H9 (cell line): ENCODE data around the gene CDK8. TPM values are rescaled to one million over a fixed set of nuclear protein-coding genes. Genes with fewer than 3 reads are reported as not detected.

ENCODE experiments used
- DNase-seq: peaks from one replicate; pipeline ENCODE4 v3.0.0-alpha.2; 2017
- H2AFZ ChIP-seq: one replicate; pipeline ENCODE4 v1.6.1; 2013; ENCODE audit warnings: mild to moderate bottlenecking, low read length, control low read depth, moderate library complexity
- H2AK5ac ChIP-seq: 2 replicates; pipeline ENCODE4 v1.6.1; 2013; ENCODE audit warnings: low read length, control low read depth, mixed read lengths; ENCODE audit not compliant: insufficient read length
- H2BK120ac ChIP-seq: one replicate; pipeline ENCODE4 v1.6.1; 2013; ENCODE audit warnings: low read depth, mild to moderate bottlenecking, low read length, control low read depth, inconsistent platforms; ENCODE audit not compliant: poor library complexity, severe bottlenecking
- H2BK12ac ChIP-seq: 2 replicates; pipeline ENCODE4 v1.6.1; 2013; ENCODE audit warnings: low read length, control low read depth, mixed read lengths, low read depth; ENCODE audit not compliant: insufficient read length
- H2BK15ac ChIP-seq: 2 replicates; pipeline ENCODE4 v1.6.1; 2013; ENCODE audit warnings: low read depth, low read length, control low read depth
- H2BK20ac ChIP-seq: one replicate; pipeline ENCODE4 v1.6.1; 2013; ENCODE audit warnings: low read depth, mild to moderate bottlenecking, low read length, control low read depth, inconsistent platforms; ENCODE audit not compliant: poor library complexity, severe bottlenecking
- H2BK5ac ChIP-seq: 2 replicates; pipeline ENCODE4 v1.6.1; 2013; ENCODE audit warnings: low read length, control low read depth, mixed read lengths; ENCODE audit not compliant: insufficient read length
- H3K14ac ChIP-seq: 2 replicates; pipeline ENCODE4 v1.6.1; 2013; ENCODE audit warnings: low read length, control low read depth; ENCODE audit not compliant: insufficient read depth
- H3K18ac ChIP-seq: 2 replicates; pipeline ENCODE4 v1.6.1; 2013; ENCODE audit warnings: low read depth, mild to moderate bottlenecking, mixed read lengths, low read length, control low read depth; ENCODE audit not compliant: insufficient read length
- H3K23ac ChIP-seq: 2 replicates; pipeline ENCODE4 v1.6.1; 2013; ENCODE audit warnings: low read length, control low read depth, mixed read lengths, low read depth; ENCODE audit not compliant: insufficient read length
- H3K23me2 ChIP-seq: 2 replicates; pipeline ENCODE4 v1.6.1; 2013; ENCODE audit warnings: low read depth, mild to moderate bottlenecking, mixed read lengths, low read length, control low read depth; ENCODE audit not compliant: insufficient read length, poor library complexity, severe bottlenecking
- H3K27ac ChIP-seq: 2 replicates; pipeline ENCODE4 v1.5.1; 2013; ENCODE audit warnings: low read length, control low read depth, mixed read lengths, low read depth; ENCODE audit not compliant: insufficient read length
- H3K27me3 ChIP-seq: 2 replicates; pipeline ENCODE4 v1.6.1; 2013; ENCODE audit warnings: low read length, control low read depth, inconsistent platforms; ENCODE audit not compliant: insufficient read depth
- H3K4ac ChIP-seq: 2 replicates; pipeline ENCODE4 v1.6.1; 2013; ENCODE audit warnings: low read depth, mild to moderate bottlenecking, control low read depth, inconsistent platforms, low read length, moderate library complexity
- H3K4me1 ChIP-seq: 2 replicates; pipeline ENCODE4 v1.6.1; 2013; ENCODE audit warnings: low read length, control low read depth, inconsistent platforms; ENCODE audit not compliant: insufficient read depth
- H3K4me2 ChIP-seq: 2 replicates; pipeline ENCODE4 v1.6.1; 2013; ENCODE audit warnings: low read length, control low read depth, mixed read lengths; ENCODE audit not compliant: insufficient read length, insufficient read depth
- H3K56ac ChIP-seq: 2 replicates; pipeline ENCODE4 v1.6.1; 2013; ENCODE audit warnings: low read depth, mild to moderate bottlenecking, mixed read lengths, low read length, control low read depth; ENCODE audit not compliant: insufficient read length
- H3K79me1 ChIP-seq: 2 replicates; pipeline ENCODE4 v1.6.1; 2013; ENCODE audit warnings: low read depth, mild to moderate bottlenecking, moderate library complexity, low read length, control low read depth, inconsistent platforms; ENCODE audit not compliant: insufficient read depth, poor library complexity, severe bottlenecking
- H3K79me2 ChIP-seq: 2 replicates; pipeline ENCODE4 v1.6.1; 2013; ENCODE audit warnings: low read length, control low read depth, inconsistent platforms; ENCODE audit not compliant: insufficient read depth
- H3K9ac ChIP-seq: 2 replicates; pipeline ENCODE4 v1.6.1; 2013; ENCODE audit warnings: low read length, control low read depth, mixed read lengths; ENCODE audit not compliant: insufficient read length; ENCODE audit errors: extremely low read depth
- H3K9me3 ChIP-seq: one replicate; pipeline ENCODE4 v1.6.1; 2013; ENCODE audit warnings: low read depth, low read length, inconsistent platforms; ENCODE audit not compliant: control insufficient read depth
- H3T11ph ChIP-seq: one replicate; pipeline ENCODE4 v1.6.1; 2013; ENCODE audit warnings: mild to moderate bottlenecking, low read length, control low read depth, inconsistent platforms
- H4K20me1 ChIP-seq: one replicate; pipeline ENCODE4 v1.6.1; 2013; ENCODE audit not compliant: control insufficient read depth, insufficient read length, insufficient read depth
- H4K5ac ChIP-seq: 2 replicates; pipeline ENCODE4 v1.6.1; 2013; ENCODE audit warnings: low read depth, mild to moderate bottlenecking, mixed read lengths, low read length, control low read depth; ENCODE audit not compliant: insufficient read length
- H4K8ac ChIP-seq: replicated peaks from 2 replicates; pipeline ENCODE4 v1.6.1; 2013; ENCODE audit warnings: low read length, control low read depth, mixed read lengths, low read depth; ENCODE audit not compliant: insufficient read length
- H4K91ac ChIP-seq: 2 replicates; pipeline ENCODE4 v1.6.1; 2013; ENCODE audit warnings: low read depth, mild to moderate bottlenecking, moderate library complexity, mixed read lengths, low read length, control low read depth; ENCODE audit not compliant: insufficient read length
- H3K27ac Mint-ChIP-seq, 3 experiments: 2 replicates in 2 of 3; 3 replicates in 1 of 3; pipeline ENCODE4 v1.8.0; 2020 to 2021; ENCODE audit warnings: mixed read lengths in 3 of 3, mild to moderate bottlenecking in 1 of 3, moderate library complexity in 1 of 3
- H3K27me3 Mint-ChIP-seq: 2 replicates; pipeline ENCODE4 v1.8.0; 2021; ENCODE audit warnings: low read depth, mild to moderate bottlenecking, moderate library complexity, mixed read lengths
- H3K36me3 Mint-ChIP-seq, 3 experiments: 2 replicates in 2 of 3; 3 replicates in 1 of 3; pipeline ENCODE4 v1.8.0; 2020 to 2021; ENCODE audit warnings: low read depth in 3 of 3, mixed read lengths in 3 of 3; ENCODE audit not compliant: insufficient read depth in 1 of 3
- H3K4me1 Mint-ChIP-seq, 2 experiments: 2 replicates each; pipeline ENCODE4 v1.8.0; 2020; ENCODE audit warnings: mixed read lengths in 2 of 2
- H3K4me3 Mint-ChIP-seq, 2 experiments: 2 replicates in 1 of 2; 3 replicates in 1 of 2; pipeline ENCODE4 v1.8.0; 2020 to 2021; ENCODE audit warnings: mild to moderate bottlenecking in 2 of 2, mixed read lengths in 2 of 2, moderate library complexity in 1 of 2
- H3K9me3 Mint-ChIP-seq, 2 experiments: 2 replicates in 1 of 2; 3 replicates in 1 of 2; pipeline ENCODE4 v1.8.0; 2020; ENCODE audit warnings: mild to moderate bottlenecking in 2 of 2, mixed read lengths in 2 of 2, moderate library complexity in 1 of 2
- CTCF ChIP-seq: fragments of 200-600 bp; sonication (generic); conservative IDR thresholded peaks from 3 replicates; pipeline ENCODE4 v1.8.0; 2021; ENCODE audit warnings: antibody characterized with exemption, mild to moderate bottlenecking
- WGBS: extraction: QIAGEN DNeasy Blood & Tissue Kit; methylation state at CpG from one replicate; pipeline ENCODE4 v1.1.7; 2013; ENCODE audit warnings: missing lambda C conversion rate, low lambda C conversion rate, mixed read lengths; ENCODE audit not compliant: insufficient read length; ENCODE audit errors: extremely low coverage; 5-methylcytosine and 5-hydroxymethylcytosine counted together
- total RNA-seq: library from RNA; stranded (reverse); gene quantifications from 2 replicates; pipeline ENCODE4 v1.2.1, GENCODE V29; 2021

The CDK8 gene
- total RNA-seq, 1 experiment from 2014 or later = 18.1 TPM

- DNase-seq = no peak
- Histone ChIP-seq H3K79me2 (no peaks in the 10 kb centered on the region), H3K4ac (no peak overlapping the region), H3K79me1 (no peaks in the 10 kb centered on the region), H3T11ph (no peak overlapping the region), H3K23me2 (peaks cover 8% of the 10 kb centered on the region), H3K4me1 (no peaks in the 10 kb centered on the region), H4K5ac (no peak overlapping the region), H2BK20ac (no peak overlapping the region), H3K18ac (peak overlapping the region; percentile 81), H2BK120ac (no peak overlapping the region), H3K23ac (no peak overlapping the region), H4K20me1 (no peaks in the 10 kb centered on the region), H4K91ac (no peak overlapping the region), H3K4me2 (peak overlapping the region; percentile 76), H2AFZ (no peak overlapping the region), H2AK5ac (no peak overlapping the region), H3K27ac (no peak overlapping the region), H3K56ac (no peak overlapping the region), H2BK15ac (no peak overlapping the region), H3K27me3 (no peaks in the 10 kb centered on the region; the same call in 1 of the 2 replicates), H2BK12ac (no peak overlapping the region), H3K9me3 (no peaks in the 10 kb centered on the region), H2BK5ac (no peak overlapping the region), H4K8ac (no peak overlapping the region), H3K14ac (peak overlapping the region; percentile 83; the same call in 1 of the 2 replicates), H3K9ac (peak overlapping the region; percentile 54)
- H3K27ac Mint-ChIP-seq = peak overlapping the region; percentile 98 to 99 (median 99)
- TF ChIP-seq CTCF = no peak
- H3K4me3 Mint-ChIP-seq = peak overlapping the region; percentile 94 to 97
- H3K4me1 Mint-ChIP-seq = peaks cover 9 to 12% of the 10 kb centered on the region in 2 experiments
- peaks cover 4 to 21% (median 21%) of the 10 kb centered on the region in 3 experiments; a peak in 5 of 7 replicates for H3K36me3 Mint-ChIP-seq
- H3K27me3 Mint-ChIP-seq = peaks cover 8% of the 10 kb centered on the region
- no CpG with 5 or more reads among the region's 16 CpGs for WGBS
- no peaks in the 10 kb centered on the region; a peak in 1 of 5 replicates for H3K9me3 Mint-ChIP-seq
Observed at GRCh38 chr13:26222520-26223046, 31.3 kb upstream of the CDK8 start.
